ENCODE data around the gene FZR1.
A peak's percentile ranks its signal among the peaks of the same experiment; 100 is the strongest.
"Not testable (repeated sequence)": the region's sequence is repeated elsewhere in the genome, so short reads cannot be mapped to it uniquely, and the experiment has no call there.

FZR1 gene

DNA sequence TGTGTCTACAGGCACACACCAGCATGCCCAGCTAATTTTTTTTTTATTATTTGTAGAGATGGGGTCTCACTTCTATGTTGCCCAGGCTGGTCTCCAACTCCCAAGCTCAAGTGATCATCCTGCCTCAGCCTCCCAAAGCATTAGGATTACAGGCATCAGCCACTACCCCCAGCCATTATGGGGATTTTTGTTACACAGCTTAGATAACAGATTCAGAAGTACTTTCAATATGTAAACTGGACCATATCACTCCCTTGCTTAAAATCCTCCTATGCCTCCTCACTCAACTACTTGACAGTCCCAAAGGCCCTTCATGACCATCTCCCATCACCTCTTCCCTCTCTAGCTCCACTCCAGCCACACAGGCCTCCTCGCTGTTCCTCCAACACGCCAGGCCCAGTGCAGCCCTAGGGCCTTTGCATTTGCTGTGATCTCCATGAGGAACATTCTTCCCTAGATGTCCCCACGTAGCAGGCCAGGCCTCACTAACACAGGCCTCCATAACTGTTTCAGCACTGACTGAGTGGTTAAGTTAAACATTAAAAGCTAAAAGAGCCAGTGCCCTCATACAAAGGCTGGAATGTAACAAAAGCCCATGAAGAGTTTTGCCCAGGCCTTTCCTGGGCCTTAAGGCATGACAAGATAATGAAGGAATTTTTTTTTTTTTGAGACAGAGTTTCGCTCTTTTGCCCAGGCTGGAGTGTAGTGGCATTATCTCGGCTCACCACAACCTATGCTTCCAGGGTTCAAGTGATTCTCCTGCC is 8.2 kb upstream of the FZR1 start:
- no peak for DNase-seq

DNA sequence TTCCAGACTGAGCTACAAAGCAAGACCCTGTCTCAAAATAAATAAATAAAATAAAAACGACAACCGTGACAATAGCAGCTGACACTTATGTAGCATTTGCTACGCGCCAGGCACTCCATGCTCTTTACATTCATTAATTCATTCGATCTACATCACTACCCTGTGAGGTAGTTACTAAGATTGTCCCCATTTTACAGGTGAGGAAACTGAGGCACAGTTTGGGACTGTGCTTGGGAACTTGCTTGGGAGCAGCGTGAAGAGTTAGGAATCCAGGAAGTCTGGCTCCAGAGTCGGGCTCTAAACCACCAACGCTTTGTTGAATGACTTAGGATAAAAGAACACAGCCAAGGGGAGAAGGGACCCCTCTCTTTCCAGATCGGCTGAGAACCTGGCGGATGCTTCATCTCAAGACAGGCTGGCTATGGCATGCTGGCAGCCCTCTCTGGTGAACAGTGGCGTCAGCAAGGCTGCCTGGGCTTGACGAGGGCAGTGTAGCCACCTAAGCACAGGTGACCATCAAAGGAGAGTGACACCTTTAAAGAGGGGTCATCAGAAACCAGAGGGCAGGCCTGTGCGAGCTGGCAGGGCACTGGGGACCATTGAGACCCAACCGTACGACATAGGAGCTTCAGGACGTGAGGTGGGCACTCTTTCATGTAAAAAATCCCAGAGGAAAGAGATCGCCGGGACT is 6.2 kb upstream of the FZR1 start:
- no peak for DNase-seq

DNA sequence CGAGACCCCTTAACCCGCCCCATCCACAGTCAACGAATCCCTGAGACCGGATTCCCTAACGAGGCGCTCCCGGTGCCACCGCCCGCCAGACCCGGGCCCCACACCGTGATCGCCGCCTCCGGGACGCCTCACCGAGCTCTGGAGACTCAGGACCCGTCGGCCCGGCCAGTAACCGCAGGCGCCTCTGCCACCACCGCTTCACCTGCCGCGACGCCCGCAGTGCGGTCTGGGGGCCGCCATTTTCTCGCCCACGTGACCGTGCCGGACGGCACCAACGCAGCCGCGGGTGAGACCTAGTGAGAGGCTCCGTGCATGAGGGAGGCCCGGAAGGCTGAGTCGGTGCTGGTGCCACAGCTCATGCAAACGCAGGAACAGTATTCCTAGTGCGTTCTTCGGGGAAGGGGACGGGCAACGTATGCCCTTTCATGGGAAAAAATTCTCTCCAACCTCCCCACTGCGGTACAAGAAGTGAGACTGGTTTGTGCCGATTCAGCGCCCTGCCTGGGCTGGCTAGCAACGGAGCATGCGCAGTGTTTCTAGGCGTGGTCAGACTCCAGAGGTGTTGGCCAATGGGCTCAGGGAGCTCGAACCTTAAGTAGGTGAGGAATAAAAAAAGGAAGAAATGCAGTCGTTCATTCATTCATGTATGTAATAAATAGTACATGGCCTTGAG is 5.5 kb upstream of the FZR1 start, which contains the start of gene DOHH:
DOHH (minus strand) TSS at position 246 of the 673 bp plus-strand sequence. CDS start 3,860 bp downstream, outside the sequence.
- peak; percentile 98 for DNase-seq

DNA sequence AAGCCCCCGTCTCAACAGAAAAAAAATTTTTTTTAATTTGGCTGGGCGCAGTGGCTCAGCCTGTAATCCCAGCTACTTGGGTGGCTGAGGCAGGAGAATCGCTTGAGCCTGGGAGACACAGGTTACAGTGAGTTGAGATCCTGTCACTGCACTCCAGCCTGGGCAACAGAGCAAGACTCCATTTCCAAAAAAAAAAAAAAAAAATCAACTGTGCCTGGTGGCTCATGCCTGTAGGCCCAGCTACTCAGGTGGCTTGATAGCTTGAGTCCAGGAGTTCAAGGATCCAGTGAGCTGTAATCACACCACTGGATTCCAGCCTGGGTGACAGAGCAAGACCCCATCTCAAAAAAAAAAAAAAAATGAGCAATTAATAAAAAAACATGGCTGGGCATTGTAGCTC is 4.3 kb upstream of the FZR1 start:
- no peak for DNase-seq

DNA sequence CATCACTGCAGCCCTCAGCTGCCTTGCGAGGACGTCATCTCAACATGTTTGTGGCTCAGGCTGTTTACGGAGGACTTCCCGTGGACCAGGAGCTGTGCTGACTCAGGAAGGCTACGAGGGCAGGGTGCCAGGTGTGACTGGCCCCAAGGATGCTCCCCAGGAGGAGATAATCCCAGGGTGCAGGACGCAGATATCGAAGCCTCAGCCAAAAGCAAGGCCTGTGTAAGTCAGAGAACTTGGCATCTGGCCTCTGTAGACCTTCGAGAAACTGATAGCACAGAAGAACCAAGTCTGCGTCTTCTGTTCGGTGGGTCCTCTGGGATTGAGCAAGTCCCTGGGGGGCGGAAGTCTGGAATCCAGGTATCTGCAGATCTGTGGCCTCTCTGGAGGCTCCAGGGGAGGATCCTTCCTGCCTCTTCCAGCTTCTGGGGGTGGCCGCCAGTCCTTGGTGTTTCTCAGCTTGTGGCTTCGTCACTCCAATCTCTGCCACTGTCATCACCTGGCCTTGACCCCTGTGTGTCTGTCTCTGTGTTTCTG is 3.0 kb upstream of the FZR1 start:
- no peak for DNase-seq

DNA sequence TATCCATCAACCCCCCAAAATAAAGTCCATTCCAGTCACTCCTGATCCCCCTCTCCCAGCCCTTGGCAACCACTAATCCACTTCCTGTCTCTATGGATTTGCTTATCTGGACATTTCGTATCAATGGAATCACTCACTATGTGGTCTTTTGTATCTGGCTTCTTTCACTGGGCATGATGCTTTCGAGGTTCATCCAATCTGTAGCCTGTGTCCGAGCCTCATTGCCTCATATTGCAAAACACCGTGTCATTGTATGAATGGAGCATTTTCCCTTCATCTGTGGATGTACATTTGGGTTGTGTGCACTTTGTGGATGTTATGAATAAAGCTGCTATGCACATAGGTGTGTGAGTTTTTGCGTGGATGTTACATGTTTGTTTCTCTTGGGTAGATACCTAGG is 1.4 kb upstream of the FZR1 start:
- DNase-seq, result no peak

DNA sequence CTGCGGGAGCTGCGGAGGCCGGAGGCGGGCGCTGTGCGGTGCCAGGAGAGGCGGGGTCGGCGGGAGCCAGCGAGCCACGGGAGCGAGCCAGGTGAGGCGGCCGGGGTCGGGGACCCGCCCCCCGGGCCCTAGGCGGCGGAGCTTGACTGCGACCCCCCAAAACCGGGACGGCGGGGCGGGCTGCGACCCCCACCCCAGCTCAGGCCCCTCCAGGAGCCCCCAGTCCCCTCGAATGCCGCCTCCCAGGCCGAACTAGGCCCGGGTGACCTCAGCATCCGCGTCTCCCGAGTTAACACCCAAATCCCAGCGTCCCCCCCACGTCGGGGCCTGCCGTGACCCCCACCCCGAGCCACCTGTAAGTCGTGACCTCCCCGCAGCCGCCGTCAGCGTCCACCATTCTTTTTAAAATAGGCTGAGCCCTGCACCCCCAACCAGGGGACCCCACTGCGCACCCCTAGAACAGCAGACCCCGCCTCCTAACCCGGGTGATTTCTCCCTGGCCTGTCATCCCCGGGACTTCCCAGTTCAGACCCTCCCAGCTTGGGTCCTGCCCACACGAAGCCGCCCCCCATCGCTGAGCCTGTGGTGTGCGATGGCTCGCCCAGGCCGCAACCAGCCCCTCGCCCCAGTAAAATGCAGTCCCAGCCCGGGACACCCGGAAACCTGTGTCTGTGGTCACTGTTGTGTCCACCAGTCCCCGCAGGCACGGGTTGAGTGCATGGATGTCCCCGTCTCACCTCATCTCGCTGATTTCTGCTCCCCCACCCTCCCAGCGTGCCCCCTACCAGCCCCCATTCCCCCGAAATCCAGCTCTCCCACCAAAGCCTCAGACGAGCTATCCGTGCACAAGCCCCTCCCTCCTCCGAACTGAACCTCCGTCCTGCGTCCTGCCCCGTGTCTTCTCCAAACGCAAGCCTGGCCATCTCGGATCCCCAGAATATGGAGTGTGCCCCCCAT is 551 bp downstream of the FZR1 start:
- DNase-seq, result no peak

DNA sequence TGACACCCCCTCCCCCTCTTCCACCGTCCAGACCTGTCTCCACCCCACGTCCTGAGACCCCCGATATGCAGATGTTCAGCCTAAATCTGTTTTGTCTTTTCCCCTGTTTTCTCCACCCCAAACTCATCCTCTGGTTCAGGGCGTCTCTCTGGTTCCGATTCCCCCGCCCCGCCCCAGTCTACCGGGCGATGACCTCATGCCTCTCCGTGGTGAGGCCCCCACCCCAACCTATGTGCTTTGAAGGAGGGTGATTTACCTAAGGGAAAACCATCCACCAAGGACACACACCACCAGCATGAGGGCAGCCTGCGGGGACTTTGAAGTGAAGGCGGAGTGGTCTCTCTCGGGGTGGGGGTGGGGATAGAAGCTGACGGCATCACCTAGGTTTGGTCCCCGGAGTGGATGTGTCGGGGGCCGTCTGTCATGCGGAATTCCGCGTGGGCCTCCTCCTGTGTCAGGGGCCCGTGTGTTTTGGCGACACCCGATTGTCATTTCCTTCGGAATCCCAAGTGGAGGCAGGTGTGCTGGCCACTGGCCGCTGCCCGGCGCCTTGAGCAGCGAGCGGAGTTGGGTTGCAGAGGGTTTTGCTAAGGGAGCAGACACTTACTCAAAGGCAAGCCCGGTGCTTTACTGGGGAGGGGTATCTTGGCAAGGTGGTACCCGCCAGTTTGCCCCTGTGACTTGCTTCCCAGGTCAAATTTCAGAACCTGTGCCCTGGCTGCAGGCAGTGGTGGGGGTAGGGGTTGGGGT is 1.4 kb downstream of the FZR1 start:
- no peak for DNase-seq

DNA sequence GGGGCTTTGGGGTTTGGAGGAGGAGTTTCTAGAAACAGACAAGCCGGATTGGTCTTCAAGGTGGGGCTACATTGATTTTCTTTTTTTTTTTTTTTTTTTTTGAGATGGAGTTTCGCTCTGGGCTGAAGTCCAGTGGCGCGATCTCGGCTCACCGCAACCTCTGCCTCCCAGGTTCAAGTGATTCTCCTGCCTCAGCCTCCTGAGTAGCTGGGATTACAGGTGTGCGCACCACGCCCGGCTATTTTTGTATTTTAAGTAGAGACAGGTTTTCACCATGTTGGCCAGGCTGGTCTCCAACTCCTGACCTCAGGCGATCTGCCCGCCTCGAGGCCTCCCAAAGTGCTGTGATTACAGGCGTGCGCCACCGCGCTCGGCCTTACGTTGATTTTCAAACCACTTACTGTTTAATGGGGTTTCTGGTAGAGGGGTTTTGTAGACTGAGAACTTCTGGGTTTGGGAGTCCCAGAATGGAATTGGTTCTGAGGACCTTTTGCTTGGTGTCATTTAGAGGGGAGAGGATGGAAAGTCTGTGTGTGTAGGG is 2.1 kb downstream of the FZR1 start:
- not testable (repeated sequence) for DNase-seq

DNA sequence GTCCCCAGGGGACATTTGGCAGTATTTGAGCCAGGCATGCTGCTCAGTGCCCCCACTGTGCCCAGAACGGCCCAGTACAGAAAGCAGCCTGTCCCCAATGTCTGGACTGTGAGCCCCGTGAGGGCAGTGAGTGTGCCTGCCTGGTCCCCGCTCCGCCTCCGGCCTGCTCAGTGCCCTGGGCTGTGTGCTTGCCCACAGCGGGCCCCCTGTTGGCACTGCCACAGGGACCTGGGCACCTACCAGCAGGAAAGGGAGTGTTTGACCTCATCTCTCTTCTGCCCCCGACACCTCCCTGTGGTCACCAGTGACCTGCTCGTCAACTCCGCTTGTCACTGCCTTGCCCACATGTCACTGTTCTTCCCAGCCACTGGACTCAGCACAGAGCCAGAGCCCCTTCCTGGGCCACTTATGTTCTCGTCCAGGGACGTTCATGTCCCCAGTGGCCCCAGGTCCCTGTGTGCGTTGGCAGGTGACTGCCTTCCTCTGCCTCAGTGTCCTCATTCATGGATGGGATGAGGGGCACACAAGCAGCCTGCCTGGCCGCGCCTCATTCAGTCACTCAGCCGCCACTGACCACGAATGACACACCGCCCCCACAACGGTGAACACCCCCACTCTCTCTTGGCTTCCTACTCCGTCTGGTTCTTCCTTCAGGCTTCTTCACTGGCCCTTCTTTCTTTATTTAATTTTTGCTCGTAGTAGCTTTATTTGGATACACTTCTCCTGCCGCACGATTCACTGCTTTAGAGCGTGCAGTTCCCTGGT is 2.8 kb downstream of the FZR1 start:
- no peak for DNase-seq

DNA sequence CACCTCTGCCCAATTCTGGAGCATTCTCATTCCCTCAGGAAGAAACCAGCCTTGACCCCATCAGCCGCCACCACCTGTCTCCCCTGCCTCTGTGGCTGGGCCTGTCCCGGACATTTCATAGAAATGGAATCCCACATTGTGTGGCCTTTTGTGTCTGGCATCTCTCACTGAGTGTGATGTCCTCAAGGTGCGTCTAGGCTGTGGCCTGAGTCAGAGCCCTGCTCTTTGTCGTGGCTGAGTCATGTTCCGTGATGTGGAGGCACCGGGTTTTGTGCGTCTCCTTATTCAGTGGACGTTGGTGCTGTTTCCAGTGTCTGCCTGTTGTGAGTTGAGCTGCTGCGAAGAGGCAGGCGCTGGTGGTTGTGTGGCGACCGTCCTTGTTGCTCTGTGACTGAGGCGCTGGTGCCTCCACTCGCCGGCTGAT is 3.5 kb downstream of the FZR1 start:
- DNase-seq, result no peak

DNA sequence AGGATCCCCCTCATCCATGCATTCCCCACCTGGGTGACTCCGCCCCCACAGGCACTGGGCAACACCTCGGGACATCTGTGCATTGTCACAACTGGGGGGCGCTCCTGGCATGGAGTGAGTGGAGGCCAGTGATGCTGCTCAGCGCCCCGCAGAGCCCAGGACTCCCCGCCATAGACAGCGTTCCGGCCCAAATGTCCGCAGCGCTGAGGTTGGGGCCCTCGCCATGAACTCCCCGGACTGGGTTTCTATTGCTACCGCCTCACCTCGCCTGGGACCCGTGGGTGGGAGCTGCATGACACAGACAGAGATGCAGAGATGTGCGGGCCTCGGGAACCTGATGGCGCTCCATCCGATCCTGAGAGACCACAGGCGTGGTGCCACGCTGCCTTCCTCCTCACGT is 4.6 kb downstream of the FZR1 start:
- no peak for DNase-seq

DNA sequence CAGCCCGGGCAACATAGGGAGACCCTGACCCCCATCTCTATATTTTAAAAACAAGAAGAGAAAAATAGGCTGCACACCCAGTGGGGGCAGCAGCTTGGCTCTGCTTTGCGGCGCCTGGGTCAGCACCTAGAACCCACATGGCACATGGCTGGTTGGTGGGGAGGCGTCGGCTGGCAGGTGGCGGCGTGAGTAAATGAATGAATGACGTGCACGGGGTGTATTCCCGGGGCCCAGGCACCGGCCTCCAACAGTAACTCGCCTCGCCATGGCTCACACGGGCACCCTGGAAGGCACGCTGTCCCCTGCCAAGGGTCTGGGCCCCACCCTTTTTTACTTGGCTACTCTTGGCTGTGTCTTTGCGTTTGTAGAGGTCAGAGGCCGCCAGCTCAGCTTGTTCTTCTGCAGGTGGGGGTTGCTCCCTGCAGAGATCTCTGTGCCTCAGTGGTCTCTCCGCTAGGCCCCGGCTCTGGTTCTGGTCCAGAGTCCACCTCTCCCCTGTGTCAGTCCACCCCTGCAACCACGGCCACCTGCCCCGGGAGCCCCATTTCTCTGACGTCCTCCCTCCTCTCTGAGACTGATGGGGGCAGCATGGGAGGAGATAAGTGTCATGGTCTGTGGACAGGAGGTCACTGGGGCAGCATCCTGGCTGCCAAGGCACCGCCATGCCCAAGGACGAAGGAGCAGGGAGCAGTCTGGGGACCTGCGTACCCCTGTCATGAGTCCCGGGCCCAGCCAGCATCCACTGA is 5.6 kb downstream of the FZR1 start:
- DNase-seq, result no peak

DNA sequence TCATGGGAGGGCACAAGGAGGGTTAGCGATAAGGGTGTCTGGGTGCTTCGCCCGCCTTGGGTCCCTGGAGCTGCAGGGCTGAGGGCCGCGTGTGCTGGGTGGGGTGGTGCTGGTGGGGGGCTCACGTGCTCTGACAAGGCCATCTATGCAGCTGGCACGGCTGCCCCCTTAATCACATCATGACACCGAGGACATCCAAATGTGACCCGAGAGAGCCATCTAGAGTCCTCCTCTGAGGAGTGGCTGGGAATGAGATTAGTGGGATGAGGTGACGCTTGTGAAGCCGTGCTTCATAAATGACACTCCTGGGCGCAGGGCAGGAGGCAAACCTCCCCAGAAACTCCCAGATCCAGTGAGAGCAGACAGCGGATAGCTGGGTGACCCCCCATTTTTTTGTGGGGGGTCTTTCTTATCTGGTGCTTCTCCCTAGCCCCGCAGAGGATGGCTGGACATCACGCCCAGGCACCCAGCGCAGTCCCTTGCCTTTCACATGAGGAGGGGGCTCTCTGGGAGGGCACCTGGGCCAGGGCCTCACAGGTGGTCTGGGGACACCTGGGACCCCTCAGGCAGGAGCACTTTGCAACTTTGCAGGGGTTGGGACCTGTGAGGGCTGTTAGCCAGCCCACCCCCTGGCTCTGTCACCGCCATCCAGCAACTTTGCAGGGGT is 6.6 kb downstream of the FZR1 start:
- no peak for DNase-seq

DNA sequence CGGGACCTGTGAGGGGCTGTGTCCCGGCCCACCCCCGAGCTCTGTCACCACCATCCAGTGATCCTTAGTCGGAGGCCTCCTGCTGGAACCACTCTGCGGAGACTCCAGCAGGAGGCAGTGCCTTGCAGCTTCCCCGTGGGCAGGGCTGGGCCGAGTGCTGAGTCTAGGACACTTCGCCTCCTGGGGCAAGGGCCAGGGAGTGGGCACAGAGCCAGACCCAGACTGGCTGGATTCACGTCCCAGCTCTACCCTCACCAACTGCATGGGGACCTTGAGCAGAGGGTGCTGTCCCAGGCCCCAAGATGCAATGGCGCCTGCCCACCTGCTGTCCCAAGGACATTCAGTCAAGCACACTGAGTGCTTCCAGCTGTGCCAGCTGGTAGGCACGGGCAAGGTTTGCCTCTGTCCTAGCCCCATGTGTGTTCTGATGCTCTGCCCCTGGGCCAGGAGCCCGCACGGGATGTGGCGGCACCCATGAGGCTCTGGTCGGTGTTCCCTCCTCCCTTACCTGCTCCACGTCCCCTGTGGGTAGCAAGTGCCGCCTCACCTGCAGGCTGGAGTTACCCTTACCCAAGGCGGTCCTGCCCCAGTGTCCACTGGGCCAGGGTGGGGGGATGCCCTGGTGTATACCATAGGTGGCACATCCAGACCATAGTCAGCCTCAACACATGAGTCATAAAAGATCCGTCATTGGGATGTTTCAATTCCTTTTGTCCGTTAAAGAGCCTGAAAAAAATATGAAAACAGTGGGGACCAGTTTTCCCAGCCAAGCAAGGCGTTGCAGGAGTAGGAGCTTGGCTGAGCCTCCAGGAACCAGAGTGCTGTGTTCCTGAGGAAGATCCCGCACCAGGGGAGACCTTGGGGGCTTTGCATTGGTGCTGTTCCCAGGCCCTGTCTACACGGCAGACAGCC is 7.4 kb downstream of the FZR1 start:
- DNase-seq, result no peak

DNA sequence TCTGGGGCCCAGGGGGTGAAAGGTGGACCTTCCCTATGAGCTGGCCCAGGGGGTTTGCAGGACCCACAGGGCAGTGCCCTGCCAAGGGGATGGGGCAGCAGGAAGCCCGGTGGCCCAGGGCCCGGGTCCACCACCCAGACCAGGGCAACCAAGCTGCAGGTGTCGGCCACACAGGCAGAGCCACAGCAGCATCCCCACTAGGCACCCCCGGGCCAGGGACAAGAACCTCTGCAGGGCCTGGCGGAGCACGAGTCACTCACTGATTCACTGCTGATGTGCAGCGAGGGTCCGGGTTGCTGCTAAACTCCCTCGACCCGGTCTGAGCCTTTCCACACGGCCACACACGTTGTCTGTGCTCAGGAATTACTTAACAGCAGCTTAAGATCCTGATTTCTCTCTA is 8.8 kb downstream of the FZR1 start:
- no peak for DNase-seq

DNA sequence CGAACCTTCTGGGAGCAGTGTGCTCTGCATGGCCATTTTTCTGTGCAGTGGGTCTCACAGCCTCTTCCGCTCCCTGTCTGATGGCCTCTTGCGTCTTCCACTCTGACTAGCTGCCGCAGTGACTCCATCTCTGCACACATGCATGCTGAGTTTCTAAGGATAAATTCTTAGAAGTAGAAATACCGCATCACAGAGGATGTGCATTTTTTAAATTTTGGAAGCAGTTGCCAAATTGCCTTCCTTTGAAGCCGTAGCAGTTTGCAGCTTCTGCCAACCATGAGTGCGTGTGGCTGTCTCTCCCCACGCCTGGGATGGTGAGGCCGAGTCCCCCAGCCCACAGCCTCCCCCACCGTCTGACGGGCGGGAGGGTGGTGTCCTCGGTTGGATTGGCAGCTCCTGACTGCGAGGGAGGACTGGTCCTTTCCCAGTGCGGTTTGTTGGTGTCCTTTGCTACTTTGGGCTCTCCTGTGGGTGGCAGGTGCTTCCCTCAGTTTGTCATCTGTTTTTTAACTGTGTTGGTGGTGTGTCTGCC is 9.8 kb downstream of the FZR1 start:
- no peak for DNase-seq

DNA sequence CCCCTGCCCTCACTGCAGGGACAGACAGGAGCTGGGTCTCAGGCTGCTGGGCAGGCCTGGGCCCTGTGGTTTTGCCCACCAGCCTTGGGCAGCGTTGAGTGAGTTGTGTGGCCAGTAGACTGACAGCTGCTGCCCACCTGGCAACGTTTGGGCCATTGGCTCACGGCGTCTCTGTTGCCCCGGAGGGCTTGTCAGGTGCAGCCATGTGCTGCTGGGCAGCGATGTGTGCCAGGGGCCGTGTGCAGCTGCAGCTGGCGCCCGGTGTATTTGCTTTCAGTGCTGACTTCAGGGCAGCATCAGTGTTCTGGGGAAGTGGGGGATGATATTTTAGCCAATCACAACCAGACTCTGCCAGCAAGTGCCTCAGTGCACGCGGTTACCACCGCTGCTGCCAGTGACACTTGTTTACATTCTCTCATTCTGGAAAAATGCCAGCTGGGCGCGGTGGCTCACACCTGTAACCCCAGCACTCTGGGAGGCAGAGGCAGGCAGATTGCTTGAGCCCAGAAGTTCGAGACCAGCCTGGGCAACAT is 10.6 kb downstream of the FZR1 start:
- DNase-seq, result peak; percentile 94

All from NCI-H1092 treated with DMSO at 0.1 percent for 48 hours (cell line).